GM06990 (cell line): ENCODE data around the gene NOD1.

Experiments used
- DNase-seq: peaks from one replicate; pipeline ENCODE4 v3.0.0-alpha.2; 2011; ENCODE audit not compliant: insufficient read length; ENCODE audit errors: extremely low read depth
- H3K27me3 ChIP-seq: replicated peaks from 2 replicates; pipeline ENCODE4 v1.6.0; 2011; ENCODE audit warnings: low read length; ENCODE audit not compliant: control insufficient read depth, insufficient read depth
- H3K36me3 ChIP-seq: 2 replicates; pipeline ENCODE4 v1.5.1; 2011; ENCODE audit warnings: low read length; ENCODE audit not compliant: control insufficient read depth, insufficient read depth
- H3K4me3 ChIP-seq: replicated peaks from 2 replicates; pipeline ENCODE4 v1.5.1; 2011; ENCODE audit warnings: low read depth, mild to moderate bottlenecking, control low read depth, low read length
- CTCF ChIP-seq: IDR thresholded peaks from 2 replicates; pipeline ENCODE4 v1.5.1; 2011; ENCODE audit warnings: low read length, control low read depth, mild to moderate bottlenecking, inconsistent platforms; ENCODE audit not compliant: insufficient read depth, poor library complexity, severe bottlenecking

Gene NOD1

GRCh38 chr7:30465046-30465810 is 13.4 kb downstream of the NOD1 start:
- H3K4me3 ChIP-seq = no peak overlapping the region
- DNase-seq = no peak
- H3K36me3 ChIP-seq = no peaks in the 10 kb centered on the region
- no peak for TF ChIP-seq CTCF
- no peaks in the 10 kb centered on the region for H3K27me3 ChIP-seq

DNA sequence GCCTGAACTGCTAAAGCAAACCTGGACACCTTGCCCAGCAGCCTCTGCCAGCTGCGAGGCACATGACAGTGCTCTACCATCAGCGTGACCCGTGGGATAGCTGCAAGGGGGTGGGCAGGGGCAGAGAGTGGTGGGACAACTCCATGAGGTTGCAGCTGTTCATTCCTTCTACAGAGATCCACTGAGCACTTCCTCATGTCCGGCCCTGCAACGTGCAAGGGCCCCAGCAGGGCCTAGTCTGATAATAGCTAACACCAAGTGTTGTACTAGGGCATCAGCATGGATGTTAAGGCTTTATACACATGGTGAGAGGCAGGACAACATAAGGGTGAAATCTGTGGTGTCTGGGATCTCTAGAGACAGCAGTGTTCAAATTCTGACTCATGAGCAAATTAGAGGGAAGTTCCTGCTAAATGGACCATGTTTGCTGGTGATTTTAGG is 14.3 kb downstream of the NOD1 start:
- no peak for TF ChIP-seq CTCF
- Histone ChIP-seq H3K36me3 (no peaks in the 10 kb centered on the region), H3K4me3 (no peak overlapping the region), H3K27me3 (no peaks in the 10 kb centered on the region)
- DNase-seq = peak; percentile 51

DNA sequence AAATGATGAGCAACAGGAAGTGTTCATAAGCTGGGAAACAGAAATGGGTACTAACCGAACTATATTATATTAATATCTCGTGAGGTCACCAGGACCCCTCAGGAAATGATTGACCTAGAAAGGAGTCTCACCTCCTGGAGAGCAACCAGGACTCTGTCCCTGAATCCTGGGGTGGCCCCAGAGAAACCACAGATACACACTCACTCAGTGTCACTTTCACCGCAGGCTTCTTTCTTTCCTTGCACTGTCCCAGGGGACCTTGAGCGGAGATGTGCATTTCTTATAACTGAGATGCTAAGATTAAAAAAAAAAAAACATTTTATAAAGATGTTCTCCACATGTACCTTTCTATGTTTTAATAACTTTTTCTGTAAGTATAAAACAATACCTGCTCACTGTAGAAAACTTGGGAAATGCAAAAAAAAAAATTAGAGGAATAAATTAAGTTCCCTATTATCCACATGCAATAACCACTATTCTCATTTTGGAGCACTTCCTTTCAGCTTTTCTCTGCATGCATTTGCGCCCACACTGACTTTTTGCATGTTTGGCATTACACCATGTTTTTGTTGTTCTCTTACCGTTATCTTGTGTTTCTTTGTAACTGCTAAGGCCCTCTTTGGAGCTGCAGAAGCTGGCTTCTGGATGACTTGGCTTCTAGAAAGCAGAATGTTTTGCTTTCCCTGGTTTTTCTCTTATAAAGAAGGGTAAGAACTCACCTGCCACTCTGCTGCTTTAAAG is 15.0 kb downstream of the NOD1 start:
- Histone ChIP-seq H3K4me3 (no peak overlapping the region), H3K36me3 (no peaks in the 10 kb centered on the region), H3K27me3 (no peaks in the 10 kb centered on the region)
- no peak for TF ChIP-seq CTCF
- no peak for DNase-seq

DNA sequence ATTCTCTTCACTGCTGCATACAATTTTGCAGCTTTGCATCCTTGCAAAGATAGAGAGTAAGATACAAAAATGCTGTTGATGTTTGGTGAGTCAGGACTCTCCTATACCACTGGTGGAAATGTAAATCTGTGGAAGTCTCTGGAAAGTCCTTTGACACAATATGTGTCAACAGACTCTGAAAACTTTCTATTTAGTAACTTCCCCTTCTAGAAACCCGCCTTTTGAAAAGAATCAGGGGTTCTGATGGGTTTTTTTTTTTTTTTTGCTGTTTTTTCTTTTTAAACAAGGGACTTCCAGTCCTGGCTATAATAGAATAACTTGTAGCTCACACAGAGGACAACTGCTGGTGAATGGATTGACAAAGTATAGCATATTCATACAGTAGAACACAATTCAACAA is 16.4 kb downstream of the NOD1 start:
- no peaks in the 10 kb centered on the region for H3K36me3 ChIP-seq
- H3K27me3 ChIP-seq = no peaks in the 10 kb centered on the region
- no peak for DNase-seq
- no peak overlapping the region for H3K4me3 ChIP-seq
- TF ChIP-seq CTCF = no peak

DNA sequence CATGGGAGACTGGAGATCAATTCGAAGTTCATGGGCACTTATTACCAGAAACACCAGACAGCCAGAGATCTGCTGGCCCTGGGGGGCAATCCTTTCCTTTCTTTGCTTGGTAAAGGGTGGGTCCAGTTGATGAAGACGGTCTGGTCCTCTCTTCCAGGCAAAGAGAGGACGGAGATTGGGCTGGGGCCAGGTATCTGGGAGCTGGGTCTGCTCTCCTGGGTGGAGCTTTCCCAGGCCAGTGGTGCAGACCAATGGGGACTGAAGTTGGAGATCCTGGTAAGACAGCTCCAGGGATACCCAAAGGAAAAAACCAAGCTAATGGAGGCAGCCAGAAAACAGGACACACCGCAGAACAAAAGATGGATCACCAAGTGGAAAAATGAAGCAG is 18.3 kb downstream of the NOD1 start:
- Histone ChIP-seq H3K4me3 (no peak overlapping the region), H3K36me3 (peaks cover 1% of the 10 kb centered on the region; the same call in 1 of the 2 replicates), H3K27me3 (no peaks in the 10 kb centered on the region)
- TF ChIP-seq CTCF = no peak
- DNase-seq = no peak
